Measurements from ENCODE around the gene ELOVL2.

Gene ELOVL2

DNA sequence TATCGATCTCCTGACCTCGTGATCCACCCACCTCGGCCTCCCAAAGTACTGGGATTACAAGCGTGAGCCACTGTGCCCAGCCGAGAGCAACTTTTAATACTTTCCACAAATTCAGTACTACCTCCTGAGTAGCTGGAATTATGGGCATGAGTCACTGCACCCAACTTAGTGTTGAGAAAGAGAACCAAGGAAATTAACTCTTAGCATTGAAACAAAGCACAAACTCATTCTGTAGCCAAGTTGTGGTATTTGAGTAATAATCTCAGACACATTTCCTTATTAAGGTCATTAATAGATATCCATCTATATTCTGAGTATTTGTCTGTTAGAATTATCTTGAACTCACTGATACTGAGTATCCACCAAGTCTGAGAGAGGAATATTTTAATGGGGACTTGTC, 14.3 kb upstream of the ELOVL2 start:
- DNase-seq, result no peak

DNA sequence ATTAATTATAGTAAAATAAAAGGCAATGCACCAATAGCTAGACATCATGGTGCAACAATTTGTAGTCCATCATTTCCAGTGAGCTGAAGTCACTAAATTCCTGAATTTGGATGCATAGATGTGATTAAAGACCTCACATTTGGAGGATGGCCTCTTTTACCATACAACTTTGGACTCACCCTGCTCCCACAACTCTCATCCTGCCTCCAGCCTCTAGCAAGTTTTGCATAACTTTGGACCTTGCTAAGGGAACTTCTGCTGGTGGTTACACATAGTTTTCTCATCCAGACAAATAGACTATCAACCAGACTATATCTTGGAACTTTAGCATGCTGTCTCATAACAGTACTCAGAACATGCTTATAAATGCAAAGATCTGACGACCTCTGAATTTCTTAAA, 12.8 kb upstream of the ELOVL2 start:
- no peak for DNase-seq

DNA sequence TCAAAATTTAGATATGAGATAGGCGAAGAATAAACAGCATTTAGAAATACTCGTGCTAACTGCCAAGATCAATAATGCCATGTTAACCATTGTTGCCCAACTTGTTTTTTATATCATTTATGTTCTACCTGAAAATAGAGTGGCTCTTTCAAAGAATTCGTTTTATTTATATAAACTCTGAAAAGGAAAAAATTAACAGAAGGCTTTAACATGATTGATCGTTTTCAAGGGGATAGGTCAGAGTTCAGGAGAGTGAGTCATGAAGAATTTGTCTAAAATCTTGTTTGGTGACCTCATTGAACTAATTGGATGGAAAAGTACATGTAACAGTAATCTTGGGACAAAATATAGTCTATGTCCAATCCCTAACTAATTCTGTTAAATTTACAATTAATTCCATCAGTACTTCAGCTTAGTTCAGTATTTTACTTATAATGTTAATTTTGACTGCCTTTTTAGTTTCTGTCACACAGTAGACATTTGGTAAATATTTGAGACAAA, 11.1 kb upstream of the ELOVL2 start:
- no peak for DNase-seq

DNA sequence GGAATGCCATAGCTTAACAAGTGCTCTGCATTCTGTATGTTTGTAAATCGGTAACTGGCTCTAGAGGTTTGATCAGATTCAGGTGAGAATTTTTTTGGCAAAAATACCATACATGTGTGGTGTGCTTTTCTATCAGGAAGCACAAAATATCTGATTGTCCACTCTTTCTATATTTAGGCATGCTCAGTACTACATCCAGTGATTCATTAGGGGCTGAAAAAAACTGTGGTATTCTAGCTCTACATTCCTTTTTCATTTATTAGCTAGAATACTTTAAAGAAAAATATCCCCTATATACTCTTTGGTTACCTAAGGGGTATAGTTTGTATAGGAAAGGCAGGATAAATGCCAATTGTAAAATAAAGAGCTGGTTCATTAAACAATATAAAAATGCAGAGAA, 10.6 kb upstream of the ELOVL2 start:
- no peak for DNase-seq

DNA sequence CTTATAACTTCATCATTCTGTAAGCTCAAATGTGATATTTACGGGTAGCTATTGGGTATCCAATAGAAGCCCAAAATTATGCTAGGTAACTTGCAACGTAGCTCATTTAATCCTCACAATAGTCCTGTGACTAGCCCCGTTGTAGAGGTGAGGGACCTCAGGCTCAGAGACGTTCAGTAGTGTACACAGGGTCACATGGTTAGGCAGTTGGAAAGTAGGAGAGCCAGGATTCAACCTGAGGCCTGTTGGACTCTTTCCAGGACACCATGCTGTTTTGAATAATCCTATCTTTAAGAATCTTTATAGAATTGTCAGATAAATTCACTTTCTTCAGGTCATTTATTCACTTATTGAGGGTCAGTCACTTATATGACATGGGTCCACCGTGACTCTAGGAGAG, 9.2 kb upstream of the ELOVL2 start:
- DNase-seq, result no peak

DNA sequence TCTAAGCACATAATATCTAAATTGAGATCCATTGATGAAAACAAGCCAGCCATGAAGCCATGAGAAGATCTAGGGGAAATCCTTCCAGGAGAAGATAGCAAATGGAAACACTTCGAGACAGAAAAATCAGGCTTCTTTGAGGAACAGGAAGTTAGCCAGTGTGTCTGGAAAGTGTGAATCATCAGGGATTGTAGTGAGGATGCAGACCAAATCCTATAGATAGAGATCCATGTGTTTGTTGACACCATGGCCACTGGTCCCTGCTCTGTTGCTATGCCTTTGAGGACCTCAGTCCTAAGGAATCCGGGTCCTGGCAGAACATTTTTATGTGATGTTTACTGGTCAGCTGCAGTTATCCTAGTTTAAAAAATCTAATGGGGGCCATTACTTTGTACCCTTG, 6.6 kb upstream of the ELOVL2 start:
- DNase-seq, result no peak

DNA sequence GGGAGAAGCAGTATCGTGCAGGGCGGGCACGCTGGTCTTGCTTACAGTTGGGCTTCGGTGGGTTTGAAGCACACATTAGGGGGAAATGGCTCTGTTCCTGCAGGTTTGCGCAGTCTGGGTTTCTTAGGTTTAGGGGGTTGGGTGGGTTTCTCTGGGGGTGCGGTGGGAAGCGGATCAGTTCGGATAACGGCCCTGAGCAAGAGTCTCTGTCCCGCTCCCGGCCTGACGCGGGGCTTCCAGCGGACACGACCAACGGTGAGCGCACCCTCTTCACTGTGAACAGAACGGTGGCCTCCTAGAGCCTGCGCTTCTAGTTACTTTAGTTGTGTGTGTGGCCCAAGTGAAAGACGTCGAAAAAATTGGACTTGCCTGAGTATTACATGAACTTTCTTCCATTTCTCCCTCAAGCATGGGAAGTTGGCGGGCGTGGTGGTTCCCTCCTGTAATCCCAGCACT, 635 bp upstream of the ELOVL2 start:
- DNase-seq, result no peak

DNA sequence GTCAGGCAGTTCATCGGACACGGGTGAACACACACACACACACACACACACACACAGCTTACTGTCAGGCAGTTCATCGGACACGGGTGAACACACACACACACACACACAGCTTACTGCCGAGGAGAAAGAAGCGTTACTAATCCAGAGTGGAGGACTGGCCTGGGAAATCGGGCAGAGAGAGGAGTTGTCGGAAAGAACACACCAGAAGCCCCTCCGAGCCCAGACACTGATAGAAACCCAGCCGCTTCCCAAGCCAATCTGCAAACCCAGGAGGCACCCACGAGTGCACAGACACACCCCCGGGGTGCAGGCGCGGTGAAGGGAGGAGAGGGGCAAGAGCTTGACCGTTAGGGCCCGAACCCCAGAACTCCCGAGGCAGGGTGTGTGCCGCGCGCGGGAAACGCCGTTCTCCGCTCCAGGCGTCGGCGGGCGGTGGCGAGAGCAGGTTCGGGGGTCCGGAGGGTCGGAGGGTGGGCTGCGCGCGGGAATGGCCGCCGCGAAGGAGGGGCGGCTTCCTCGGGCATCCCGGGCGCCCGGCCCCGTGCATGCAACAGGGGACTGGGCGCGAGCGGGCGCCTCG, 636 bp downstream of the ELOVL2 start:
- peak; percentile 85 for DNase-seq

DNA sequence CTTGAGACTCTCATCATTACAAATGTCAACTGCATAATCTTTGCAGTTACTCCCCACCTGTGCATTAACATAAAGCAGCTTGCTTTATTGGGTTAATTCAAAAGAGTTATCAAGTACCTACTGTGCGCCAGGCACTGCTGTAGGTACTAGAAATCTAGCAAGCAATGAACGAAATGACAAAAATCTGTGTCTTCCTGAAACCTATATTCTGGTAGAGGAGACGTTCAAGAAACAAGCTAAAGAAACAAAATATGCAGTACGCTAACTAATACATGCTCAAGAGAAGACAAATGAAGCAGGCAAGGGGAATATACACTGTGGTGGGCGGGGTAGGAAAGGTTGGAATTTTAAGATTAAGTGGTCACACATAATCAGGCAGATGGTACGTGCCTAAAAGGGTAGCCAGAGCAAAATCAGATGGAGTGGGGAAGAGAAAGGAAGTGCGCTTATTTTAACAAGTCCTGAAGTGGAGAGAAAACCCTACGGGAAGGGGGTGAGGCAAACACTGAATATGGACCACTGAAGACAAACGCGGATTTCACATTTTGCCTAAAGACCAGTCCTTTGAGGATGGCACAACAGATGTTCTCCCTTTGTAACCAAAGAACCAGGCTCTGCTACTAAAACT, 1.2 kb downstream of the ELOVL2 start:
- DNase-seq, result no peak

DNA sequence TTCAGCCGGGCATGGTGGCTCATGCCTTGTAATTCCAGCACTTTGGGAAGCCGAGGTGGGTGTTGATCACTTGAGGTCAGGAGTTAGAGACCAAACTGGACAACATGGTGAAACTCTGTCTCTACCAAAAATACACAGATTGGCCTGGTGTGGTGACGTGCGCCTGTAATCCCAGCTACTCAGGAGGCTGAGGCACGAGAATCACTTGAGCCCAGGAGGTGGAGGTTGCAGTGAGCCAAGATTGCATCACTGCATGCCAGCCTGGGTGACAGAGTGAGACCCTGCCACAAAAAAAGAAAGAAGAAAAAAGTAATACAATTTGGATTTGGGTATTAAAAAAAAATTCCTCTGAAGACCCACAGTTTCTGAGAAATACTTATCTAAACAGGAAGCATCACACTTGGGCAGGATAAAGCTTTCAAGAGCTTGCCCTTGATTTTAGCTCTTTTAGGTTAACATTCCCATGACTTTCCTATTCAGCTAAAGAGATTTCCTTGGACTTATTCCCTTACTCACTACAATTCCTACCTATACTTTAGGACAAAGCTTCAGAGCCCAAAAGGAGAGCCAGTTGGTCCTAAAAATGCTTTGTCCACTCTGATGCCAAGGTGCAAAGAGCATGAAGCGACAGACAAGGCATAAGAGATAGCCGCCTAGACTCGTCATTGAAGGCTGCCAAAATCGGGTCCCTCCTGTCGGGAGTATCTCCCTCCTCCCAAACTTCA, 1.9 kb downstream of the ELOVL2 start:
- DNase-seq, result no peak

DNA sequence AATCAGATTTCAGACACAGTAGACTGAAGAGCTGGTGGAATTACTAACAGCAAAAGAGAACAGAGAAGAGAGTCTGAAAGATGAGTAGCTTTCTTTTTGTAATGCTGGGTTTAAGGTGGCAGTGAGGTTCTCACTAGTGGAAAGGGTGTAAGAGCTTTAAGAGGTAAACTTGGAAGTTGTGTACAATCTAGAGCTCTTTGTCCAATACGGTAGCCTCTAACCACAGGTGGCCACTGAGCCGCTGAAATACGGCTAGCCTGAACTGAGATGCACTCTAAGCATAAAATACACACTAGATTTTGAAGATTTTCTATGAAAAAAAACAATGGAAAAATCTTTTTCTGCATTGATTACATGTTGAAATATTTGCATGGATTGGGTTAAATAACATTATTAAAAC, 4.0 kb downstream of the ELOVL2 start:
- no peak for DNase-seq

DNA sequence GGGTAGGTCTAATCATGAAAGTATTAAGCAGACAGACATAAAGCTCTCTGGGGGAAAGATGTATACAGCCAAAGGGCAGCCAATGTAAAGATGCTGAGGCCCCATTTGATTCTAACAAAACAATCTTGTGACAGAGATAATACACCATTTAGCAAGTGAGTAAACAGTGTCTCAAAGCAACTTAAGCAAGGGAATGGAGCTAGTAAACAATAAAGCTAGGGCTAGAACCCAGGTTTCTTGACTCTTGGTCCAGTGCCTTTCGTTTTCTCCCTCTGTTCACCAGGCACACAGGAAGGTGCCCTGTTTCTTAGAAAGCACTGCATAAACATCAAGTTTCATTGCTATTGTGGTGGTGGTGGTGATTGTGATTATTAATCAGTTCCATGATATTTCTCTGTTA, 5.1 kb downstream of the ELOVL2 start:
- no peak for DNase-seq

DNA sequence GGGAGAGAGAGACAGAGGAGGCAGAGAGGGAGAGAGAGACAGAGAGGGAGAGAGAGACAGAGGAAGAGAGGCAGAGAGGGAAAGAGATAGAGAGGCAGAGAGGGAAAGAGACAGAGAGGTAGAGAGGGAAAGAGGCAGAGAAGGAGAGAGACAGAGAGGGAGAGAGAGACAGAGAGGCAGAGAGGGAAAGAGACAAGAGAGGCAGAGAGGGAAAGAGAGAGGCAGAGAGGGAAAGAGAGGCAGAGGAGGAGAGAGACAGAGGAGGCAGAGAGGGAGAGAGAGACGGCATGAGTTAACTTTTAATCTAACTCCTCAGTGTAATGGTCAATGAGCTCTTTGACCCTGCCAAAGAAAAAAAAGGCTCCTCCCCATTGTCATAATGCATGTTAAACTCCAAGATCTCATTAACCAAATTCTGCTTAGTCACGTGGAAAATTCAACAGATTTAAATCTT, 7.1 kb downstream of the ELOVL2 start:
- DNase-seq, result no peak

DNA sequence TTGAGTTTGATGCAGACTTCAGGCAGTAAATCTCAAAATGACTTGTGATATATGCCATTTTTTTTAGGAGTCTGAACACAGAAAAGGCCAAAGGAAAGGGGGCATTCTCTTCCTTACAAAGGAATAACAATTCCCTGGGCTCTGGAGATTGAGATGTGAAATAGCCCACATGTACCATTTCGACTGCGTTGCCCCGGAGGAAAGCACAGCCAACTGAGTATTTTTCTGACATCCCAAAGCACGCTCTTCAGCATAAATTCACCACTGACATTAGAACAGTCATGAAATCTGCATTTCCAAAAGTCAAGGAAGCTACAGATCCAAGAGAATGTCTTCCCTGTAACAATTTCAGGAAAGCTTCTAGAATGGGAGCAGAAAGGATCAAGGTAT, 7.8 kb downstream of the ELOVL2 start:
- DNase-seq, result no peak

DNA sequence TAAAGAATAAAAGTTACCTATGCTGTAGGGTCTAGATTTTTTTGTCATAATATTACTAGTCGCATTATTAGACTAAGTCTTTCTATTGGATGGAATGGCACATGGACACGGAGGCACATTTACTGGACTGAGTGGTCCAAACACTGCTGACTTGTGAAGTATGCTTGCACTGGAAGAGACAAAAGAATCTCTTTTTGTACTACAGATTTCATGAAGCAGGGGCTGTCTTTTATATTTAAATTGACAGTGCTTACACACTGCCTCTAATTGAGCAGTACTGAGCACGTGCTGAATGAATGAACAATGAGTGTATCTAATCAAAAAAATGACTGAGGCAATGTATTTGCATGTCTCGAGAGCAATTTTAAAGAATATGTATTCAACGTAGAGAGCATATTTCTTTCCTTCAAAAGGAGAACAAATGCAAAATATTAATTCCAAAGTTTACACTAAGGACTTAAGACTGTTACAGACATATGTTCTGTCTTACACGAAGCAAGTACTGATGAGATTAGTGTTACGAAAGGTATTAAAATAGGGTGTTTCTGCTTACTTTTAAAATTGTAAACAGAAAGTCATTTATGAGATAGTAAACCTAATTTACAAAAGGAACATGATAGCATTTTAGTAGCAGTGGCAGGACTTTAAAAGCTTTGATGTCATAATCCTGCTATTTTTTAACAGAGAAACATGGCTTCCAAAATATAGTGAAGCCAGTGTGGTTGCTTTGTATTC, 8.3 kb downstream of the ELOVL2 start:
- DNase-seq, result no peak

DNA sequence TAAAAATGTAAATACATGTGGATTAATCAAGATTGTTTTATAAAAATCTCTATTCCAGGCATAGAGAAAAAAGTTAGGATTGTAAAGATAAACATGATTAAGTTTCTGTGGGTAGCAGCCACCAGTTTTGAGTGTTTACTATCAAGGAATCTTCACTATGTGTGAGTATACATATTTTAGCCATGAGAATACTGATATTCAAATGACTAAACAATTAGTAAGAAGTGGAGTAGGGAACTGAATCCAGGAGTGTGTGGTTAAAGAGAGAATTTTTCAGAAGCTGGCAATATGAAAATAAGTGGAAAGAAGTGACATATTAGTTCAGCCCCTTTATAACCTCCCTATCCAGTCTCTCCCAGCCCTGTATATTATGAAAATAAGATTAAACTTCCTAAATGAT, 10.3 kb downstream of the ELOVL2 start:
- no peak for DNase-seq

DNA sequence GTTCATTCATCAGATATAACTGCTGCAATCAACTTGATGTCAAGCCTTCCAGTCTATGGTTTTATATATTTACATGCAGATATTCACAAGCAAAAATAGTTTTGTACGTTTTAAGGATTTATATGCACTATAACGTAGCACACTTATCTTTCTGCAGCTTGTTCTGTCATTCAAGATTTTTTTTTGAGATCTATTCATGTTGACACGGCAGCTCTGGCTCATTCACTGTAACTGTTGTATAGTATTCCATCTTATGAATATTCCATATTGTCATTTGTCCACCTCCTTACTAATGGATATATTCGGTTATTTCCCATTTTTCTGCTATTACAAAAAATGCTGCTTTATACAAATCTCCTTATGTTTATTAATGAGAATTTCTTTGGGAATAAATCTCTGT, 13.2 kb downstream of the ELOVL2 start:
- DNase-seq, result no peak

DNA sequence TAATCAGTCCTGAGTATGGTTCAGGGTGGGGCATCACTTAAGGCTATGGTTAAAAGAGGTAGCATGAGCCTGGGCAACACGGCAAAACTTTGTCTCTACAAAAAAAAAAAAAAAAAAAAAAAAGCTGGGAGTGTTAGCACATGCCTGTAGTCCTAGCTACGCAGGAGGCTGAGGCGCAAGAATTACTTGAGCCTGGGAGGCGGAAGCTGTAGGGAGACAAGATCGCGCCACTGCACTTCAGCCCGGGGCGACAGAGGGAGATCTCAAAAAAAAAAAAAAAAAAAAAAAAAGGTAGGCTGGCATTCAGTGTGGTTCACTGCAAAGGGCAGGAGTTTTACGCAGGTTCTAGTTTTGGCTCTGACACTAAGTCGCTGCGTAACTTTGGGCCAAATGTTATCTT, 15.1 kb downstream of the ELOVL2 start:
- DNase-seq, result no peak

DNA sequence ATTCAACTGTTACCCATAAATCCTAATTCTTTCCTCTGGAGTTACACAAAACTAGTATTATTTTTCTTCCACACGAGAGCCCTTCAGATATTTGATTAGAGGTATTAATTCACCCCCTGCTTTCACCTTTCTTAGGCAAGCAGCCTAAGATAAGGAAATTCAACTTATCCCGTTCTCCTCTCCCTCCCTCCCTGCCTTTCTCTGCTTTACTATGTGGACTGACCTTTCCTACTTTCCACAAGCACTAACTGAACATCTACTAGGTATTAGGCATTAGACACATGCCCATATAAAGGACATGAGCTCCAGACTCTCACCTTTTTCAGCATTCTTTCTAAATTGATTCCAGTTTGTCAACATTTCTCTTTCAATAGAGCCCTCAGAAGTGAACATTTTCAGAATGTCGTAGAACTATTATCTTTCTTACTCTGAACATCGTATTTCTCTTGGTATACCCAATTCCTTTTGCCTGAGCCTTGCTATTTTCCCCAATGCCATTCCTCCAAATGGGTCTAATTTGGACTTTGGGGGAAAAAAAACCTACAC, 16.5 kb downstream of the ELOVL2 start:
- DNase-seq, result no peak

DNA sequence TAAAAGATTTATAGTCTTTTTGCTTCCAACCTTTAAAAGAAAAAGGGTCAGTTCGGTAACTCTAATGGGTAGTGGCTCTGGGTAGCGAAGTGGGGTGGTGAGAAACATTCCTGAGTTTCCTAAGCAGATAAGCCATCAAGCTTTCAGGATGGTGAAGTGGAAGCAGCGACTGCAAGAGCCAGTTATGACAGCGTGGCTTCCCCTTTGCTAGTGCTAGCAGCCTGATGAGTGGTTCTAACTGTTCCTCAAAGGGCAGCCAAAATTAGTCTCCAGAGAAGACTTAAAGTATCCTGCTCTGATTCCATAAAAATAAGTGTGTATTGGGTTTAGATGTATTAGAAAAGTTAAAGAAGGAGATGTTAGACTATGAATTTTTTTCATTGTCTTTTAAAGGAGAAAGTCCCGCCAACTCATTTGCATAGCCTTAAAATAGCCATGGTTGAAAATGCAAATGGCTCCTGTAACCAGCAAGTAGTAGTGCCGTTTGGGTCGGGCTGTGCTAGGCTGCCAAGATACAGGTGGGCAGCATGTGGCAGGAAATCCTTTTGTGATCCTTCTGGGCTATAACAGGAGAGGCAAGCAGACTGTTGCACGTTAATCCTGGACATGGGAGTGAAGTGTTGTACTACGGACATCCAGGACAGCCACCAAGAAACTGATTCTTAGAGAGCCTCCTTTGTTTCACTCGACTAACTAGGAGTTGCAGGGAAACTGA, 18.0 kb downstream of the ELOVL2 start:
- no peak for DNase-seq

DNA sequence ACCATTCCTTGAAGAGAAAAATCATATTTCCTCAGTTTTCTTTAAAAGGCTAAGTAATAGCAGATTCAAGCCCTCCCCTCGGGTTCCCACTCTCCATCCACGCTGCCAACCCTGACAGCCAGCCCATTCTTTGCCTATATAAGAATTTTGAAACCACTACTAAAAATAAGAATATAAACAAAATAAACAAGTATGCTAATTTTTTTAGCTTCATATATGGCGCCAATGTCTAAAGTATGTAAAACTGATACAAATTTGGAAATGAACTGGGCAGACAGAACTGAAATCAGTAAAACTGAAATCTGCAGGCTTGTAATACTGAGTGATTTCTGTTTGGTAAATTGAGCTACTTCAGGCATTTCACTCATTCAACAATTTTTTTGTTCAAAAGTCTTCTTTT, 19.0 kb downstream of the ELOVL2 start:
- no peak for DNase-seq

DNA sequence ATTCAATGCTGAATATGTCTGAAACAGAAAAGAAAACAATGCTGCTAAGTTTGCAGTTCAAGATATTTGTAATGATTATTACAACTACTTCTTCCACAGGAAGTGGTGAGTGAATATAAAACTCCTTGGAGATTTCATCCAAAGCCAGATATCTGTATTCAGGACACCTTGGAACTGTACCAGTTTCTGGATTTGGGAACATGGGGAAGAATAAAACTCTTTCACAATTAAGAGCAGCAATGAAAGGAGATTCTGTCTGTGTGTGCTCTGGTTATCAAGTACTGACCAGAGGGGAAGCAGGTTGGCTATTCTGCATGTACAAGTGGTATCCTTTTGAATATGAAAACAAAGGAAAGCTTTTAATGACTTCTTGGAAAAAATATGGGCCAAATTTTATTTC, 21.1 kb downstream of the ELOVL2 start:
- DNase-seq, result no peak

Data from right kidney (tissue), 1 donor.